ENCODE data around the gene C1orf159. TPM values are rescaled to one million over a fixed set of nuclear protein-coding genes. Genes with fewer than 3 reads are reported as not detected.
A peak's percentile ranks its signal among the peaks of the same experiment; 100 is the strongest.

C1orf159 gene
- total RNA-seq, 3 donors from 2014 or later = 18.4 to 25.3 (median 24.0) TPM

DNA sequence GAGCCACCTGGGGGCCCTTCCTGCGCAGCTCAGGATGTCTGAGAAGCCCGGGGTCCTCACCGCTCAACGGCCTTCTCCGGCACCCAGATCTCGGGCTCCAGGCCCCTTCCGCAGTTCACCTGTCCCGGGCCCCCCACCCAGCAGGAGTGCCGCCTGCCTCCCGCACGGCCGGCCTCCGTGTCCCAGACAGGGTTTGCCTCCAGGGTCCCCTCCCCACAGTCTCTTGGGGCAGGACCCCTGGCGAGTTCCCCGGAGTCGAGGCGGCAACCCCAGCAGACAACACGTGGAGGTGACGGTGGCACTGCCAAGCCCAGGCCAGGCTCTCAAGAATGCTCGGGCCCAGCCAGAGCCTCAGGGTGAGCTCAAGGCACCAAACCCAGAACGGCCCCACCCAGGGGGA lies 35.4 kb upstream of the C1orf159 start:
- no peak for ATAC-seq
- Histone ChIP-seq H3K36me3 (ENCODE audit: low read depth) (no peaks in the 10 kb centered on the region), H3K9me3 (no peaks in the 10 kb centered on the region), H3K4me3 (no peak overlapping the region), H3K4me1 (ENCODE audit: low read depth) (peaks cover 17% of the 10 kb centered on the region)
- peak in 1 of 3 donors; percentile 34 for DNase-seq
- intact Hi-C loops (cut with DNase I, micrococcal nuclease) = no loop called here
- TF ChIP-seq, protein P1, sequence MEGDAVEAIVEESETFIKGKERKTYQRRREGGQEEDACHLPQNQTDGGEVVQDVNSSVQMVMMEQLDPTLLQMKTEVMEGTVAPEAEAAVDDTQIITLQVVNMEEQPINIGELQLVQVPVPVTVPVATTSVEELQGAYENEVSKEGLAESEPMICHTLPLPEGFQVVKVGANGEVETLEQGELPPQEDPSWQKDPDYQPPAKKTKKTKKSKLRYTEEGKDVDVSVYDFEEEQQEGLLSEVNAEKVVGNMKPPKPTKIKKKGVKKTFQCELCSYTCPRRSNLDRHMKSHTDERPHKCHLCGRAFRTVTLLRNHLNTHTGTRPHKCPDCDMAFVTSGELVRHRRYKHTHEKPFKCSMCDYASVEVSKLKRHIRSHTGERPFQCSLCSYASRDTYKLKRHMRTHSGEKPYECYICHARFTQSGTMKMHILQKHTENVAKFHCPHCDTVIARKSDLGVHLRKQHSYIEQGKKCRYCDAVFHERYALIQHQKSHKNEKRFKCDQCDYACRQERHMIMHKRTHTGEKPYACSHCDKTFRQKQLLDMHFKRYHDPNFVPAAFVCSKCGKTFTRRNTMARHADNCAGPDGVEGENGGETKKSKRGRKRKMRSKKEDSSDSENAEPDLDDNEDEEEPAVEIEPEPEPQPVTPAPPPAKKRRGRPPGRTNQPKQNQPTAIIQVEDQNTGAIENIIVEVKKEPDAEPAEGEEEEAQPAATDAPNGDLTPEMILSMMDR (IDR thresholded peaks at IDR 0.05) = no peak

DNA sequence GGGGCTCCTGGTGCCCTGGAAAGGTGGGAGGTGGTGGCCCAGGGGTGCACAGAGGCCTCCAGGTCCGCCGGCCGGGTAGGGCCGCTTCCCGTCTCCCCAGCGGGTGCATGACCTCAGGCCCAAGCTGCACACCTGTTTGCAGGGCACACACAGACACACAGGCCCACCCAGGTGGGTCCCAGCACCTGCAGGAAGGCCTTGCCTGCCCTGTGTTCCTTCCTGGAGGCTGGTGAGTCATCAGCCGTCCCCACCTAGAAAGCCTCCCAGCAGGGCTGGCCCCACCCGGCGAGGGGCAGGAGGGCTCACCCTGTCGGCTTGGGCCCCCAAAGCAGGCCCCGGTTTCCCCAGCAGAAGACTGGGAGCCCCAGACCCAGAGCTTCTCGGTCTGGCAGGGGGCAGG lies 34.2 kb upstream of the C1orf159 start:
- Histone ChIP-seq H3K36me3 (ENCODE audit: low read depth) (no peaks in the 10 kb centered on the region), H3K4me1 (ENCODE audit: low read depth) (peaks cover 17% of the 10 kb centered on the region), H3K9me3 (no peaks in the 10 kb centered on the region), H3K4me3 (no peak overlapping the region)
- intact Hi-C loops (cut with DNase I, micrococcal nuclease) = no loop called here
- peak; percentile 76 to 91 (median 84) for DNase-seq
- TF ChIP-seq, protein P1 (IDR thresholded peaks at IDR 0.05) = no peak
- peak; percentile 95 for ATAC-seq

DNA sequence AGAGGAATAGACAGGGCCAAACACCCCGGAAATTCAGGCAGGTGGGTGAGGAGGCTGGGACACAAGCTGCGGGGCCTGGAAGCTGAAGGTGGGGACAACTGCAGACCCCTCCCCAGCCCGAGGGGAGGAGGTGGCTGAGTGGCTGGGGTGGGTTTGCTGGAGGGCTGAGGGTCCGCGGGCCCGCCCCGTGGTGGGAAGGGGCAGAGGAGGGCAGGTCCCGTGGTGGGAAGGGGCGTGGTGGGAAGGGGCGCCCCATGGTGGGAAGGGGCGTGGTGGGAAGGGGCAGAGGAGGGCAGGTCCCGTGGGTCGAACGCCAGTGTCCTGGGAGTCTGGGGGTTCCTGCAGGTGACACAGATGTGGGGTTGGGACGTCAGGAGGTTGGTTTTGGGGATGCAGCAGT lies 33.5 kb upstream of the C1orf159 start:
- Histone ChIP-seq H3K4me3 (no peak overlapping the region), H3K9me3 (no peaks in the 10 kb centered on the region), H3K4me1 (ENCODE audit: low read depth) (peaks cover 21% of the 10 kb centered on the region), H3K36me3 (ENCODE audit: low read depth) (no peaks in the 10 kb centered on the region)
- intact Hi-C loops (cut with DNase I, micrococcal nuclease) = no loop called here
- peak in 1 of 3 donors; percentile 38 for DNase-seq
- TF ChIP-seq, protein P1 (IDR thresholded peaks at IDR 0.05) = no peak
- ATAC-seq = no peak

DNA sequence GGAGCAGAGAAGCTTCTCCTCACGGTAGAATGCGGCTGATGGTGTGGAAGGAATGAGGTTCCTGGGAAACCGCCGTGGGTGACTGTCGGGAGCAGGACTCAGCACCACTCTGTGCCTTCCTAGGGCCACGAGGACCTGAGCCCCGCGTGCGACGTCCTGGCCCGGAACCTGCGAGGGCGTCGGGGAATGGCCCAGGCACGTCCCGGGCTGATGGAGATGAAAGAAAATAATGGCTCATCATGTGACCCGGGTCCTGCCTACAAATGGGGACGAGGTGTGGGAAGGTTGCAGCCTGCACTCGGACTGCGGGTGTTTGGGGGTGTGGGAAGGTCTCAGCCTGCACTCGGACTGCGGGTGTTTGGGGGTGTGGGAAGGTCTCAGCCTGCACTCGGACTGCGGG lies 32.7 kb upstream of the C1orf159 start:
- Histone ChIP-seq H3K9me3 (no peaks in the 10 kb centered on the region), H3K4me3 (no peak overlapping the region), H3K36me3 (ENCODE audit: low read depth) (no peaks in the 10 kb centered on the region), H3K4me1 (ENCODE audit: low read depth) (peaks cover 29% of the 10 kb centered on the region)
- DNase-seq (no peak), ATAC-seq (no peak)
- intact Hi-C loops (cut with DNase I, micrococcal nuclease) = no loop called here
- TF ChIP-seq, protein P1 (IDR thresholded peaks at IDR 0.05) = no peak

DNA sequence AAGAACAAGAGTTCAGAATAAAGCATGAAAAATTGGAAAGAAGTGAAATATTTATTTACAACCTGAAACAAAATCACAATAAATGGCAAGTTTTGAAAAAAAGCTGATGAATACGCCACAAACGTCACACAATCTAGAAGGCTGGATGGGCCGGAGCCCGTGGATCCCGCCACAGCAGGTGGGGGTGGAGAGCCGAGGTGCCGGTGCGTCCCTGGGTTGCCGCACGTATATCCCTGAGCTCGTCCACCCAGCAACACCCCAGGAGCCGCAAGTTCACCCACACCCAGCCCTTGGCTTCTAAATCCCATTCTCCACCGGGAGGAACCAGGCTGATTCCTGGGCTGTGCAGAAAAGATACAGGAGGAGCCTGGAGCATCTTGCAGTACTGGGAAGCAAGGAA lies 32.2 kb upstream of the C1orf159 start:
- no peak for ATAC-seq
- peaks cover 34% of the 10 kb centered on the region for H3K4me1 ChIP-seq (ENCODE audit: low read depth)
- TF ChIP-seq, protein P1 (IDR thresholded peaks at IDR 0.05) = no peak
- H3K9me3 ChIP-seq = no peaks in the 10 kb centered on the region
- no peaks in the 10 kb centered on the region for H3K36me3 ChIP-seq (ENCODE audit: low read depth)
- H3K4me3 ChIP-seq = no peak overlapping the region
- intact Hi-C loops (cut with DNase I, micrococcal nuclease) = no loop called here
- DNase-seq = no peak

DNA sequence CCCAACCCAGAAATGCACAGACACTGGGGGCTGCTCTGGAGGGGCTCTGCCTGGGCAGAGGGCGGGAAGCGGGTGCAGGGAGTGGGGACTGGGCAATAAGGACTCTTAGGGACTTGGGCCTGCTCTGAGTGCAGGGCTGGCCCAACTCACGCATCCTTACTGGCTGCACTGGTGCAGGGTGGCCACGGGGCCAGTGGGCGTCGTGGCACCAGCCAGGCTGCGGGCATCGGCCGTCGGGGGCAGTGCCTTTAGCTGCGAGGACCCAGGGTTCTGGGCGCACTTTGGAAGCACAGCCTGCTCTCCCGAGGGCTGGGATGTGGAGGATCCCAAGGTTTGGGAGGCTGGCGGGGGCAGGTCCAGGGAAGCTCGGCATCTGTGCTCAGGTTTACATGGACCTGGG lies 30.7 kb upstream of the C1orf159 start:
- TF ChIP-seq, protein P1 (IDR thresholded peaks at IDR 0.05) = no peak
- DNase-seq (no peak), ATAC-seq (no peak)
- intact Hi-C loops (cut with DNase I, micrococcal nuclease) = no loop called here
- H3K9me3 ChIP-seq = no peaks in the 10 kb centered on the region
- H3K4me3 ChIP-seq = no peak overlapping the region
- peaks cover 42% of the 10 kb centered on the region for H3K4me1 ChIP-seq (ENCODE audit: low read depth)
- H3K36me3 ChIP-seq (ENCODE audit: low read depth) = no peaks in the 10 kb centered on the region
